HG03442 (cell line): ENCODE data around the gene PTPRR.

ENCODE experiments used
- ATAC-seq: cut with Tn5 transposase; IDR thresholded peaks from one replicate; pipeline ENCODE4 v1.9.1; 2021; ENCODE audit warnings: mild to moderate bottlenecking, moderate library complexity; ENCODE audit not compliant: unreplicated experiment

The PTPRR gene

GRCh38 chr12:70920251-70920851 lies at the start of gene PTPRR:
TSS of gene PTPRR (minus strand) at chr12:70920738. CDS start at chr12:70920390, 348 bp downstream.
- ATAC-seq, result no peak

GRCh38 chr12:70966996-70967790 lies 46.7 kb upstream of the PTPRR start:
- no peak for ATAC-seq

GRCh38 chr12:70966046-70966445 lies 45.5 kb upstream of the PTPRR start:
- ATAC-seq, result no peak

GRCh38 chr12:70964867-70965510 lies 44.5 kb upstream of the PTPRR start:
- no peak for ATAC-seq

- no peak for ATAC-seq
Measured at GRCh38 chr12:70963081-70963660, 42.6 kb upstream of the PTPRR start.

GRCh38 chr12:70962226-70962794 lies 41.8 kb upstream of the PTPRR start:
- ATAC-seq, result peak; percentile 67

GRCh38 chr12:70960484-70960883 lies 39.9 kb upstream of the PTPRR start:
- ATAC-seq, result no peak

GRCh38 chr12:70955415-70955814 lies 34.9 kb upstream of the PTPRR start:
- ATAC-seq, result no peak

- ATAC-seq, result no peak
Measured at GRCh38 chr12:70950451-70950850, 29.9 kb upstream of the PTPRR start.

GRCh38 chr12:70948976-70949336 lies 28.4 kb upstream of the PTPRR start:
- ATAC-seq, result no peak

- ATAC-seq, result no peak
Measured at GRCh38 chr12:70948236-70948975, 27.9 kb upstream of the PTPRR start.

GRCh38 chr12:70936203-70936813 lies 15.8 kb upstream of the PTPRR start:
- no peak for ATAC-seq

GRCh38 chr12:70933133-70933532 lies 12.6 kb upstream of the PTPRR start:
- no peak for ATAC-seq

- ATAC-seq, result no peak
Measured at GRCh38 chr12:70929029-70929428, 8.5 kb upstream of the PTPRR start.

GRCh38 chr12:70928071-70928470 lies 7.5 kb upstream of the PTPRR start:
- ATAC-seq, result no peak

GRCh38 chr12:70927356-70927755 lies 6.8 kb upstream of the PTPRR start:
- no peak for ATAC-seq

- no peak for ATAC-seq
Measured at GRCh38 chr12:70925539-70925938, 5.0 kb upstream of the PTPRR start.

GRCh38 chr12:70920891-70921290 lies 353 bp upstream of the PTPRR start:
- no peak for ATAC-seq

GRCh38 chr12:70919597-70920035 lies 922 bp downstream of the PTPRR start:
- ATAC-seq, result no peak

- ATAC-seq, result no peak
Measured at GRCh38 chr12:70919176-70919575, 1.4 kb downstream of the PTPRR start.
